ENCODE measurements around the gene FBXO45.

- TF ChIP-seq CTCF (conservative IDR thresholded peaks at IDR 0.05; ENCODE audit: low read length) (no peak), EZH2phosphoT487 (IDR thresholded peaks at IDR 0.05; ENCODE audit: borderline replicate concordance) (no peak)
Measured at GRCh38 chr3:196558476-196558875, 10.0 kb upstream of the FBXO45 start.
